Mesangial cell (primary cell): ENCODE measurements around the gene ZNG1E. TPM values are rescaled to one million over a fixed set of nuclear protein-coding genes. Genes with fewer than 3 reads are reported as not detected.

Source experiments
- total RNA-seq: library from RNA; depleted of rRNA; stranded (reverse); fragments of >200 nt; gene quantifications from 2 replicates; pipeline ENCODE4 v1.2.3, GENCODE V29; 2015

ZNG1E gene
- total RNA-seq, result 10.8 and 11.4 TPM in 2 replicates

GRCh38 chr9:65675589-65676021 lies at the start of gene ZNG1E:
Gene ZNG1E (plus strand): TSS chr9:65675928. CDS start chr9:65675977, 49 bp downstream.

GRCh38 chr9:65737096-65737564 lies 61.4 kb downstream of the ZNG1E start, which contains the start of gene FOXD4L4:
Gene FOXD4L4 (plus strand): TSS chr9:65737146. CDS start chr9:65737146, 0 bp downstream.

Other genes with a start within 250 kb of the ZNG1E start
- gene FOXD4L4, start 61.2 kb downstream of the ZNG1E start, total RNA-seq, result not detected in 2 replicates